HCT116 (cell line): ENCODE results near the gene SLC27A5. TPM values are rescaled to one million over a fixed set of nuclear protein-coding genes. Genes with fewer than 3 reads are reported as not detected.

Experiments
- ATAC-seq: fragments of 200-7000 bp; cut with Tn5 transposase; 2 replicates; pipeline ENCODE4 v1.9.1; 2020; ENCODE audit warnings: mild to moderate bottlenecking, moderate library complexity
- BruUV-seq: library from RNA; stranded (reverse); fragments of 400-500 nt; replicated peaks from 2 replicates; lab custom pipeline; 2021; lab: Mats Ljungman, UMichigan
- CTCF ChIA-PET: fragments of 300-600 bp; sonication (Branson Sonifier 250); formaldehyde crosslinking; loops from one replicate; lab custom pipeline; 2021; ENCODE audit warnings: antibody characterized with exemption; lab: Charles Lee
- POLR2A ChIA-PET: fragments of 300-600, 350-600 bp; sonication (Branson Sonifier 250); formaldehyde crosslinking; loops from one replicate; lab custom pipeline; 2021; ENCODE audit warnings: antibody characterized with exemption; lab: Charles Lee
- RAD21 ChIA-PET, 2 experiments: fragments of 300-600 bp; sonication (Branson Sonifier 250); formaldehyde crosslinking; loops; one replicate each; lab custom pipeline; 2023; ENCODE audit warnings: low total read pairs in 2 of 2; ENCODE audit not compliant: uncharacterized antibody in 2 of 2, unreplicated experiment in 2 of 2, low non-redundant PET in 1 of 2; lab: Charles Lee
- DNase-seq: peaks from one replicate; pipeline ENCODE4 v3.0.0-alpha.2; 2010; ENCODE audit warnings: low read depth, low spot score
- H2AFZ ChIP-seq: fragments of 200-600 bp; shearing (Covaris generic), sonication (generic); 2 replicates; pipeline ENCODE4 v1.6.1; 2017; ENCODE audit warnings: low read depth, mixed run types, mixed read lengths, antibody characterized with exemption, low read length; ENCODE audit not compliant: poor library complexity, severe bottlenecking
- H3K27ac ChIP-seq: 2 replicates; pipeline ENCODE4 v1.5.1; 2012; ENCODE audit warnings: low read depth, low read length
- H3K27me3 ChIP-seq: fragments of 200-600 bp; sonication (generic); 2 replicates; pipeline ENCODE4 v1.6.1; 2016; ENCODE audit warnings: mixed run types, low read length, mixed read lengths; ENCODE audit not compliant: insufficient read depth
- H3K36me3 ChIP-seq, 2 experiments: fragments of 200-500 bp in 1 of 2; fragments of 200-600 bp in 1 of 2; sonication (Bioruptor generic) in 1 of 2; sonication (generic) in 1 of 2; 2 replicates each; pipeline versions ENCODE4 v1.5.1 to v1.6.1; 2014 to 2016; ENCODE audit warnings: low read length in 2 of 2, inconsistent platforms in 1 of 2, mixed read lengths in 1 of 2, mixed run types in 1 of 2; ENCODE audit not compliant: insufficient read depth in 2 of 2, control insufficient read depth in 1 of 2
- H3K4me1 ChIP-seq, 2 experiments: fragments of 200-600 bp in 1 of 2; sonication (generic) in 1 of 2; 2 replicates each; pipeline versions ENCODE4 v1.5.1 to v1.6.1; 2012 to 2017; ENCODE audit warnings: low read length in 2 of 2, inconsistent platforms in 1 of 2, mild to moderate bottlenecking in 1 of 2, mixed read lengths in 1 of 2, mixed run types in 1 of 2, moderate library complexity in 1 of 2; ENCODE audit not compliant: insufficient read depth in 2 of 2, control insufficient read depth in 1 of 2
- H3K4me2 ChIP-seq: fragments of 200-600 bp; sonication (generic); 2 replicates; pipeline ENCODE4 v1.6.1; 2017; ENCODE audit warnings: mixed run types, low read length, mixed read lengths
- H3K4me3 ChIP-seq, 2 experiments: fragments of 200-600 bp in 1 of 2; sonication (generic) in 1 of 2; replicated peaks in 1 of 2; 2 replicates each; pipeline ENCODE4 v1.5.1; 2011 to 2016; ENCODE audit warnings: low read length in 2 of 2, control low read depth in 1 of 2, low read depth in 1 of 2, mild to moderate bottlenecking in 1 of 2, mixed read lengths in 1 of 2, mixed run types in 1 of 2
- H3K79me2 ChIP-seq: fragments of 200-600 bp; sonication (generic); 2 replicates; pipeline ENCODE4 v1.6.1; 2017; ENCODE audit warnings: mild to moderate bottlenecking, mixed run types, low read length, moderate library complexity, mixed read lengths; ENCODE audit not compliant: insufficient read depth
- H3K9ac ChIP-seq: fragments of 200-600 bp; sonication (generic); 2 replicates; pipeline ENCODE4 v1.6.1; 2016; ENCODE audit warnings: low read length, mixed read lengths
- H3K9me2 ChIP-seq: fragments of 200-600 bp; sonication (generic), shearing (Covaris generic); 2 replicates; pipeline ENCODE4 v1.6.1; 2017; ENCODE audit warnings: mixed run types, mild to moderate bottlenecking, moderate library complexity; ENCODE audit not compliant: insufficient read depth
- H3K9me3 ChIP-seq, 2 experiments: fragments of 200-500 bp in 1 of 2; fragments of 200-600 bp in 1 of 2; sonication (Bioruptor generic) in 1 of 2; sonication (generic) in 1 of 2; 2 replicates each; pipeline ENCODE4 v1.6.1; 2014 to 2017; ENCODE audit warnings: low read length in 2 of 2, mixed read lengths in 2 of 2, inconsistent platforms in 1 of 2, low read depth in 1 of 2, mild to moderate bottlenecking in 1 of 2, mixed run types in 1 of 2, moderate library complexity in 1 of 2; ENCODE audit not compliant: control insufficient read depth in 1 of 2, insufficient read depth in 1 of 2
- H4K20me1 ChIP-seq: fragments of 200-600 bp; sonication (generic), shearing (Covaris generic); 2 replicates; pipeline ENCODE4 v1.6.1; 2017; ENCODE audit warnings: mixed run types, mild to moderate bottlenecking, moderate library complexity; ENCODE audit not compliant: insufficient read depth
- EGR1 ChIP-seq: IDR thresholded peaks from 2 replicates; pipeline ENCODE4 v1.6.1; 2012; ENCODE audit warnings: low read depth
- ELF1 ChIP-seq: IDR thresholded peaks from 2 replicates; pipeline ENCODE4 v1.6.1; 2012; ENCODE audit warnings: low read depth, borderline replicate concordance
- EZH2phosphoT487 ChIP-seq: fragments of 200-600 bp; IDR thresholded peaks from 2 replicates; pipeline ENCODE4 v1.6.1; 2018; ENCODE audit warnings: antibody characterized with exemption, borderline replicate concordance
- POLR2AphosphoS5 ChIP-seq: IDR thresholded peaks from 2 replicates; pipeline ENCODE4 v1.6.1; 2011; ENCODE audit warnings: mild to moderate bottlenecking, low read depth, low read length, moderate library complexity
- RAD21 ChIP-seq: IDR thresholded peaks from 2 replicates; pipeline ENCODE4 v1.6.1; 2012; ENCODE audit warnings: low read depth, mild to moderate bottlenecking
- SIN3A ChIP-seq: IDR thresholded peaks from 2 replicates; pipeline ENCODE4 v1.6.1; 2012; ENCODE audit warnings: low read depth
- SRF ChIP-seq: IDR thresholded peaks from 2 replicates; pipeline ENCODE4 v1.6.1; 2012; ENCODE audit warnings: low read depth
- YY1 ChIP-seq: IDR thresholded peaks from 2 replicates; pipeline ENCODE4 v1.6.1; 2011; ENCODE audit warnings: low read length, low read depth, moderate library complexity, mild to moderate bottlenecking; ENCODE audit not compliant: insufficient replicate concordance; ENCODE audit errors: extremely low read depth
- ZBTB33 ChIP-seq: IDR thresholded peaks from 2 replicates; pipeline ENCODE4 v1.6.1; 2011; ENCODE audit warnings: mild to moderate bottlenecking, low read length, moderate library complexity; ENCODE audit not compliant: insufficient replicate concordance; ENCODE audit errors: extremely low read depth
- intact Hi-C: fragments of 100-400 bp; cut with micrococcal nuclease; formaldehyde crosslinking; loops from 2 replicates; pipeline ENCODE4 v1.10.0; 2022
- total RNA-seq: library from RNA; stranded (reverse); gene quantifications from one replicate; pipeline ENCODE4 v1.2.1, GENCODE V29; 2021; ENCODE audit not compliant: unreplicated experiment
- TF ChIP-seq, protein P1 (sequence below): IDR thresholded peaks from 2 replicates; pipeline ENCODE4 v1.6.1; 2012

SLC27A5 gene
- total RNA-seq, 1 experiment from 2014 or later, result 27.1 TPM

DNA sequence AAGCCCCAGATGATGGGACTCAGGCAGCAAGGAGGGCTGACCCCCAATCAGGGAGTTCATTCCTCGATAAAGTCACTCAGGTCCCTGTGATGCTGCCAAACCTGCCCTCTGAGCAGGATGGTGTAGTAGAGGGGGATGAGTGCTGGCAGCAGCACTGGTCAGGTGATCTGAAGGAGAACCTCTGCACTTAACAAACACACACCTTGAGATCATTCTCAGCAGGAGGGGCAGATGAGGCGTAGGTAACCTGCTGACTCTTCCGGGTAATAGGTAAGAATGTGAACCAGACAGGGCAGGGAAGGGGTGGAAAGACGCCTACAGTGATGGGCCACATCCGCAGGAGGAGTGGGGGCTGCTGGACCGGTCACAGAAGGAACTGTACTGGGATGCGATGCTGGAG, 32.5 kb downstream of the SLC27A5 start:
- ChIA-PET CTCF (no interaction called here), POLR2A (no interaction called here), RAD21 (no interaction called here)
- Histone ChIP-seq H3K4me1 (peaks cover 13 to 25% of the 10 kb centered on the region in 2 experiments), H2AFZ (no peak overlapping the region), H3K36me3 (no peaks in the 10 kb centered on the region), H3K9me2 (no peaks in the 10 kb centered on the region), H4K20me1 (no peaks in the 10 kb centered on the region), H3K9ac (no peak overlapping the region), H3K27me3 (no peaks in the 10 kb centered on the region), H3K9me3 (no peaks in the 10 kb centered on the region), H3K27ac (no peak overlapping the region), H3K4me2 (no peak overlapping the region), H3K4me3 (no peak overlapping the region), H3K79me2 (no peaks in the 10 kb centered on the region)
- BruUV-seq, result no TSS peak
- no peak for DNase-seq
- intact Hi-C loops, result no loop called here
- ATAC-seq, result no peak
- TF ChIP-seq ZBTB33, result no peak
- no peak for TF ChIP-seq SIN3A
- no peak for TF ChIP-seq YY1
- no peak for TF ChIP-seq ELF1
- TF ChIP-seq POLR2AphosphoS5, result no peak
- TF ChIP-seq SRF, result no peak
- no peak for TF ChIP-seq EZH2phosphoT487
- TF ChIP-seq RAD21, result no peak
- TF ChIP-seq EGR1, result no peak
- TF ChIP-seq, protein P1, sequence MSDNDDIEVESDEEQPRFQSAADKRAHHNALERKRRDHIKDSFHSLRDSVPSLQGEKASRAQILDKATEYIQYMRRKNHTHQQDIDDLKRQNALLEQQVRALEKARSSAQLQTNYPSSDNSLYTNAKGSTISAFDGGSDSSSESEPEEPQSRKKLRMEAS, result no peak
